Suppressor macrophage treated with lipopolysaccharide for 1 hour (primary cell): ENCODE data around the gene NEUROG1.
A peak's percentile ranks its signal among the peaks of the same experiment; 100 is the strongest.

Experiments
- DNase-seq, 3 donors: peaks; one replicate each; pipeline ENCODE4 v3.0.0-alpha.2; 2020 to 2022

NEUROG1 gene

DNA sequence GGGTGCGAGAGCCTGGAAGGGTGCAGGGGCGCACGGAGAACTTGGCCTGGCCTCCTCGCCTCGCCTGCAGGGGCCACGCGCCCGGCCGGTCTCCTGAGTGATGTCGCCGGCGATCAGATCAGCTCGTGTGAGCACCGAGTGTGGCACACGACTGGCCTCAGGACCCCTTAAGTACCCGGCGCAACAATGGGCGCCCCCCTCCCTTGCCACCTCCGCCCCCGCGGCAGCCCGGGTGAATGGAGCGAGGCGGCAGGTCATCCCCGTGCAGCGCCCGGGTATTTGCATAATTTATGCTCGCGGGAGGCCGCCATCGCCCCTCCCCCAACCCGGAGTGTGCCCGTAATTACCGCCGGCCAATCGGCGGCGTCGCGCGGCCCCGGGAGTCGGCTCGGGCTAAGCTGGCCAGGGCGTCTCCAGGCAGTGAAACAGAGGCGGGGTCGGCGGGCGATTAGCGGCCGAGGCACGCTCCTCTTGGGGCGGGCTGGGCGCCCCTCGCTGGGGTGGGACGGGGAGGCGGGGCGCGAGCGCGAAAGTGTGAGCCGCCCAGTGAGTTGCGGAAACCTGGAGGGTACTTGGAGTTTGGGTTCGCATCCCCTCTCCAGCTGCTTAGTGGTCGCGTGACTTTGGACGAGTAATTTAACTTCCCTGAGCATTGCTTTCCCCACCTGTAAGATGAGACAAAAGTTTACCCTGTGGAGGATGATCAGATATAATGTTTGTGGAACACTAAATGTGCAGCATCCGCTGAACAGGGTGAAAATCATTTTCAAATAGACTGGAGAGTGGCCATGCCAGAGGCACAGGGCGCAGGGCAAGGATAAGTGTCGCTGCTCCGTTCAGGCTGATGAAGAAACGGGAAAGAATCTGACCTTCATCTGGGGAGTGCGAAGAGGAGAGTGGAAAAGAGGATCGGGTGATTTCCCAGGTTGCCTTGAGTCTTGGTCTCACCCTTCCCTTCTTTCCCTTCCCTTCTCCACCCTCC, at the start of gene NEUROG1:
NEUROG1 (minus strand) TSS at position 145 of the 982 bp plus-strand sequence. CDS start 274 bp downstream, outside the sequence.
- DNase-seq = no peak

DNA sequence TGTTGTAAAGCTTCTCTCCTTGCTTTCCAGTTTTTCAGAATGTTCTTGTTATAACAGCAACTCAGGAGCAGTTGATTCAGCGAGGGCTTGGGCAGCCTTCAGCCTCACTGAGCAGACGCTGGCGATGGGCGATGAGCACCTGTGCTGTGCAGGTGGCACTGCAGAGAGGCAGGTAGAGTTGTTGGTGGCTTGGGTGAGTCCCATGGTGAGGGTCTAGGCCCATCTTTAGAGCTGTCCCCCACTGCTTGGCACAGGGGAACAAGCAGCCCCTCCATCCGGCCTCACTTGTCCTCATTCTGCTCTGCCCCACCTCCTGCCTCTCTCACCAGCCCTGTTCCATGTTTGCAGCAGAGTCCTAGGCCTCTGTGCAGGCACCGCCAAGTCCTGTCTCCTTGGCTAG, 49.2 kb upstream of the NEUROG1 start:
- no peak for DNase-seq

GRCh38 chr5:135584276-135584675, 48.5 kb upstream of the NEUROG1 start:
- no peak for DNase-seq

- DNase-seq = no peak
These were observed 46.5 kb upstream of the NEUROG1 start for GRCh38 chr5:135582099-135582781.

- peak; percentile 82 to 85 (median 84) for DNase-seq
These were observed 43.0 kb upstream of the NEUROG1 start, which contains the start of gene CXCL14 for GRCh38 chr5:135578685-135579341. CXCL14 (minus strand) TSS chr5:135578991; CDS start chr5:135578778, 213 bp downstream.

DNA sequence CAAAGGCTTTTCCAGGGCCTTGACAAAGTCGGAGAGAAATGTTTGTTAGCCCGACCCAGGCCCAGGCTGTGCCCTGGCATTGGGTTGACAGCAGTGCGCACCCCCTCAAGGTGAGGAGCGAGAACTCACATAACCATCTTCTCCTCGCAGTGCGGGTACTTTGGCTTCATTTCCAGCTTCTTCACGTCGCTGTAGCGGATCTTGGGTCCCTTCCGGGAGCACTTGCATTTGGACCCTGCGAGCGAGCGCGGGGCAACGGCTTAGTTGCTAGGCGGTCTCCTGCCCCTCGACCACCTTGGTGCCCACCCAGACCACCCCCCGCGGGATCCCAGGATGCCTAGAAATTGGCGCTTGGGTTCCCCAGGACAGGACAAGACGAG, 42.5 kb upstream of the NEUROG1 start:
- no peak for DNase-seq

GRCh38 chr5:135577421-135577820, 41.7 kb upstream of the NEUROG1 start:
- DNase-seq = no peak

DNA sequence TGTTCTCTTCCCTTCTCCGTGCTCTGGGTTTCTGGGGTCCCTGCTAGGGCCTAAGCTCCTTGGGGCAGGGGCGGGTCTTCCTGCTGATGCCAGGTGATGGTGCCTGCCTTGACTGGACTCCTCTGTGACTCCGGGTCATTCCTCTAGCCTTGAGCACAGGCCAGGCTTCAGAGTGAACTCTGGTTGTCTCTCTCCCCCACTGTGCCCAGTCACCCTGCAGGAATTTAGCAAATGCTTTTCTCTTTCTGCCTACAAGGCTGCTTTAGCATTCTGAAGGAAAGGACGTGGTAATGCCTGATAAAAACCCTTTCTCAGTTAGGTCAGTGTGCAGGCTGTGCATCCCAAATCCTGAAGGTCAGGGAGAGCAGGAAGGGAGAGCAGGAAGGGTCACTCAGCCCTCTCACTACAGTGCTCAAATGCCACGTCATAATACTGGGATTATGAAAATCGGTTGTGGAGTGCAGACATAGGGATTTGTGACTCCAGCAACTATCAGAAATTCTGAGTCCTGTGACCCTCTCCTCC, 40.4 kb upstream of the NEUROG1 start:
- DNase-seq = no peak

- DNase-seq = no peak
These were observed 38.7 kb upstream of the NEUROG1 start for GRCh38 chr5:135574493-135574892.

DNA sequence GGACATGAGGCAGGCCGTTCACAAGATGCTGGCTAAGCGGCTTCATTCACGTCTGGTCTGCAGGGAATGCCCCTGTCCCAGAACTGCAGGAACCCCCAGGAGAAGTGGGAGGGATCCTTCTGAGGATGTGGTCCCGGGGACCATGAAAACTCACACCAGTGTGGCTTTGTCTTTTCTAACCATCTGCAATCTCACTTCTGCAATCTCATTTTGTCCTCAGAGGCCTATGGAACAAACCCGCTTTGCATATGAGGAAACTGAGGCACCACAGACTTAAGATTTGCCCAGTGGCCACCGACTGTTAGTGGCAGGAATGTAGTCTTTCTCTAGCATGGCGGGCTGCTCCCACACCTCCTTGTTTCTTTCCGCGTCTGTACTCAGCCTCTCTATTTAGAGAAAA, 36.1 kb upstream of the NEUROG1 start:
- DNase-seq = peak; percentile 22 to 34 (median 27)

- no peak for DNase-seq
These were observed 35.4 kb upstream of the NEUROG1 start for GRCh38 chr5:135571066-135571609.

GRCh38 chr5:135570453-135570764, 34.6 kb upstream of the NEUROG1 start:
- DNase-seq = no peak

- DNase-seq = peak; percentile 40 to 69 (median 63)
These were observed 34.1 kb upstream of the NEUROG1 start for GRCh38 chr5:135569755-135570452.

- no peak for DNase-seq
These were observed 33.2 kb upstream of the NEUROG1 start for GRCh38 chr5:135568923-135569360.

DNA sequence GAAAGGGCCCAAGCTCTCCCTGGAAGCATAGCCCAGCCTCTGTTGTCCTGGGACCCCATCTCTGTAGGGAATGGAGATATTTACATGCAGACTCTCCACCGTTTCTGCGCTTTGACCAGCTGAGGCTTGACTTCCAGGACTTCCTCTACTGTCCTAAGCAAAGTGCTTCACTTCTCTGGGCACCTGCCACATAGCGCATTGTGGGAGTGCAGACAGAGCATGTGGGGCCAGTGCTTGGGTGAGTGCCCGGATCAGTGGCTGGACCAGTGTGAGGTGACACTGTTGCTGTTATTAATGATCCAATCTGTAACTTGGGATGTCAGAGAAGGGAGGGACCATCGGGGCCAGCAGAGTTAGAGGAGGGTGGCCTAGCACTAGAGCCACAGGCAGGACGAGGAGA, 32.5 kb upstream of the NEUROG1 start:
- no peak for DNase-seq

GRCh38 chr5:135567661-135568060, 31.9 kb upstream of the NEUROG1 start:
- no peak for DNase-seq

DNA sequence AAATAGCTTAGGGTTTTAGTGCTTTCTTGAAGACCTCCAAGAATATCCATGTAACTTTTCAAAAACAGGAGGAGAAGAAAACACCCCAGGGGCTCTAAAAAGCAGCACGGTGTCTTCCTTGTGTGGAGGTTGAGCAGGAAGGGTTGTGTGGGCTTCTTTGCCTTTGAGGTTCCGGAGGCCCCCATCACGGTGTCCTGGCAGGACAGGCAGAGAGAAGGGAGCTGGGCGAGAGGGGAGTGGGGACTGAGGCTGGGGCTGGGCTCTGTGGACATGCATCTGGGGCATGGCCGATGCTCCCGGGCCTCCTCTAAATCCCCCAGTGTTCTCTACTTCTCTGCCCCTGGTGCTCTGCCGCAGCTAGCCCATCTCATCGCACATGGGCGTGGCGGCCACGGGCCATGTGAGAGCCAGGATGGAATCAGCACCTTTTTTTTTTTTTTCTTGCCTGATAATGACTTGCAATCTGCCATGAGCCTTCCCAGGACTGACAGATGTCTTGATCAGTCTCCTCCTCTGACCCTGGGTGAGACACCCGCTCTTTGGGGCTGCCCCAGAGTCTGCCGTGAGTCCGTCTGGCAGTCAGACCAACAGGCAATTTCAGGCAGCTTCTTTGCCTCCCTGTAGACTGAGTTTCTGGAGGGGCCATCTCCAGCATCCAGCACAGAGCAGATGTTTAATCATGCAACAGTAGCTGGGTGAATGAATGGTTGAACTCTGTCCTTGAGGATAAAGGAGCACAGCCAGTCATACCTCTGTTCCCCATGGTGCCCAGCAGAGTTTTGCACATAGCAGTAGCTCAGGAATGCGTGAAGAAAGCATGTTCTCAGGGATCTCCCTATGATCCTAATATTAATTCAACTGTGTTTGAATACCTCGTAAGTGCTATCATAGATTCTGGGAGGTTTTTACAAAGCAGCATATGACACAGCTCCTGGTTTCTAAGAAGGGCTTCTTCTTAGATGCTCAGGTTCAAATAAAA, 30.9 kb upstream of the NEUROG1 start:
- DNase-seq = no peak

GRCh38 chr5:135565725-135566421, 30.1 kb upstream of the NEUROG1 start:
- DNase-seq = peak; percentile 75 to 91 (median 88)

DNA sequence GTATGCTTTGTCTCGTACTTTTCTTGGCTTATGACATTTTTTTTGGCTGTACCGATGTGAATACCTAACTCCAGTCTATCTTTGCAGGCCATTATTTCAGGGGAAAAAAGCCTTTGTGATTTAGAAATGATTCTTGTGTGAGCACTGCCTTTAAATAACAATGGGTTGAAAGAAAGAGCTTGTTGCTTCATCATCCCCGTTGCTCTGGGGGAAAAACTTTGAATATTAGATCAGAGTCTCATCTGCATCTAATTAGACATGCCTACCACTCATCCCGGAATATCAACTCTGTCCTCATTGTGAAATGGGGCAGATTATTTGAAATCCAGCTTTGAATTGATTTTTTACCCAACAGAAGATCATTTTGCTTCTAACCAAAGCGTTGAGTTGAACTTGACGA, 29.5 kb upstream of the NEUROG1 start:
- DNase-seq = no peak

DNA sequence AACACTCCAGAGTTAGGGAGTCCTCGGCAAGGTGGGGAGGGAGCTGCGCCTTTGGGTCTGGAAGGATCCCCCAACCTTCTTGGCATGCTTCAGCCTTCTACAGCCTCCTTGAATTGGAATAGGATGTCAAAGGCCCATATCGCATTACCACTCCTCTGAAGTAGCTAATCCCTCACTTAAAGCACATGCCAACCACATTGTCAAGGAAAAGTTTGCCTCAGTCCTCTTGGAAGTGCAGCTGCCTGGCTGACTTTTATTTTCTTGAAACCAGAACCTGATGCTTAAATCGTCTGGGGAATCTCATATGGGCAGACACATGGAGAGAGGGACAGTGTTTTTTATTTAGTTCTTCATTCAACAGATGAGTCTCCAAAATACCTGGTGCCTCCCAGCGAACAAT, 28.6 kb upstream of the NEUROG1 start:
- DNase-seq = no peak
